Loucy (cell line): ENCODE measurements around the gene ALPI.

Experiments used
- H2AFZ ChIP-seq: fragments of 200-600 bp; sonication (generic); 2 replicates; pipeline ENCODE4 v1.6.0; 2016; ENCODE audit warnings: antibody characterized with exemption, mild to moderate bottlenecking, low read length, moderate library complexity
- H3F3A ChIP-seq: fragments of 200-600 bp; 2 replicates; pipeline ENCODE4 v1.6.0; 2016; ENCODE audit warnings: antibody characterized with exemption, low read depth, mild to moderate bottlenecking
- H3K27me3 ChIP-seq: fragments of 200-600 bp; sonication (generic); 2 replicates; pipeline ENCODE4 v1.6.1; 2014; ENCODE audit warnings: low read length, mild to moderate bottlenecking; ENCODE audit not compliant: insufficient read depth, poor library complexity, severe bottlenecking
- H3K36me3 ChIP-seq: fragments of 200-600 bp; sonication (generic); 2 replicates; pipeline ENCODE4 v1.6.1; 2016; ENCODE audit warnings: low read length; ENCODE audit not compliant: insufficient read depth
- H3K4me1 ChIP-seq: fragments of 200-600 bp; sonication (generic); 2 replicates; pipeline ENCODE4 v1.5.1; 2014; ENCODE audit warnings: low read length, mild to moderate bottlenecking; ENCODE audit not compliant: insufficient read depth, poor library complexity, severe bottlenecking
- H3K4me2 ChIP-seq: fragments of 200-600 bp; sonication (generic); 2 replicates; pipeline ENCODE4 v1.6.0; 2014; ENCODE audit warnings: antibody characterized with exemption, low read length, low read depth, mild to moderate bottlenecking; ENCODE audit not compliant: poor library complexity, severe bottlenecking
- H3K4me3 ChIP-seq: fragments of 200-600 bp; sonication (generic); 2 replicates; pipeline ENCODE4 v1.5.1; 2014; ENCODE audit warnings: low read length, mild to moderate bottlenecking, mixed read lengths; ENCODE audit not compliant: poor library complexity, severe bottlenecking
- H3K79me2 ChIP-seq: fragments of 200-600 bp; sonication (generic); 2 replicates; pipeline ENCODE4 v1.6.1; 2014; ENCODE audit warnings: low read length; ENCODE audit not compliant: insufficient read depth
- H3K9ac ChIP-seq: fragments of 200-600 bp; sonication (generic); 2 replicates; pipeline ENCODE4 v1.6.0; 2014; ENCODE audit warnings: mild to moderate bottlenecking, low read depth, low read length, moderate library complexity; ENCODE audit not compliant: poor library complexity, severe bottlenecking
- H3K9me2 ChIP-seq: fragments of 200-600 bp; sonication (generic); replicated peaks from 2 replicates; pipeline ENCODE4 v1.6.1; 2016; ENCODE audit warnings: low read depth, low read length, mixed read lengths
- H3K9me3 ChIP-seq: fragments of 200-600 bp; sonication (generic); 2 replicates; pipeline ENCODE4 v1.6.1; 2014; ENCODE audit warnings: mild to moderate bottlenecking, antibody characterized with exemption, low read length, low read depth; ENCODE audit not compliant: insufficient read depth
- H4K20me1 ChIP-seq: fragments of 200-600 bp; sonication (generic); 2 replicates; pipeline ENCODE4 v1.6.0; 2014; ENCODE audit warnings: antibody characterized with exemption, low read length, mild to moderate bottlenecking; ENCODE audit not compliant: insufficient read depth, poor library complexity, severe bottlenecking
- CTCF ChIP-seq: fragments of 200-600 bp; sonication (generic); conservative IDR thresholded peaks from 2 replicates; pipeline ENCODE4 v1.5.1; 2014; ENCODE audit warnings: mild to moderate bottlenecking, antibody characterized with exemption, low read length
- EZH2phosphoT487 ChIP-seq: fragments of 200-600 bp; IDR thresholded peaks from 2 replicates; pipeline ENCODE4 v1.6.1; 2018; ENCODE audit warnings: antibody characterized with exemption, mild to moderate bottlenecking, moderate library complexity, borderline replicate concordance

Gene ALPI

GRCh38 chr2:232497348-232497747, 41.4 kb downstream of the ALPI start:
- no peaks in the 10 kb centered on the region for H3K79me2 ChIP-seq
- H3K4me3 ChIP-seq, result no peak overlapping the region
- no peaks in the 10 kb centered on the region for H3K9me2 ChIP-seq
- H3K36me3 ChIP-seq, result no peaks in the 10 kb centered on the region
- no peak overlapping the region for H2AFZ ChIP-seq
- no peak overlapping the region for H3K9ac ChIP-seq
- H3K9me3 ChIP-seq, result no peaks in the 10 kb centered on the region
- no peak for TF ChIP-seq CTCF
- no peak for TF ChIP-seq EZH2phosphoT487
- no peaks in the 10 kb centered on the region for H3K27me3 ChIP-seq
- H3K4me1 ChIP-seq, result no peaks in the 10 kb centered on the region
- no peaks in the 10 kb centered on the region for H4K20me1 ChIP-seq
- H3K4me2 ChIP-seq, result no peak overlapping the region
- no peaks in the 10 kb centered on the region for H3F3A ChIP-seq

DNA sequence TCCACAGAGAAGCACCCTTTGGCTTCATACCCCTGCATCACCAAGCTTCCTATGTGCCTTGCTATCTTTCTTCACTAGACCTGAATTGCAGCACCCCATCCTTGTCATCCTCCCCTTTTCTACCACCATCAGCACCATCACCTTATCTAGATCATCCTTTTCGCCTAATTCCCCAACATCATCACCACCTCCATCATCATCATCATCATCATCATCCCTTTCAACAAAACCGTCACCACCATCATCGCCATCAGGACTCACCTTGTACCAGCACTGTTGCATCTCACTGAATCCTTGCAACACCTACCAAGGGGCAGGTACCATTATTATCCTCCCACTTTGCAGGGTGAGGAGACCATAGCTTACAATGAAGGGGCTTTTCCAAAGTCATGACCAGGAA, 42.5 kb downstream of the ALPI start:
- H3K9me2 ChIP-seq, result no peaks in the 10 kb centered on the region
- H3K4me1 ChIP-seq, result no peaks in the 10 kb centered on the region
- no peak overlapping the region for H2AFZ ChIP-seq
- H3F3A ChIP-seq, result no peaks in the 10 kb centered on the region
- H3K36me3 ChIP-seq, result no peaks in the 10 kb centered on the region
- H3K4me3 ChIP-seq, result no peak overlapping the region
- H3K9ac ChIP-seq, result no peak overlapping the region
- no peaks in the 10 kb centered on the region for H4K20me1 ChIP-seq
- no peaks in the 10 kb centered on the region for H3K9me3 ChIP-seq
- H3K27me3 ChIP-seq, result no peaks in the 10 kb centered on the region
- no peak for TF ChIP-seq CTCF
- no peak overlapping the region for H3K4me2 ChIP-seq
- no peaks in the 10 kb centered on the region for H3K79me2 ChIP-seq

DNA sequence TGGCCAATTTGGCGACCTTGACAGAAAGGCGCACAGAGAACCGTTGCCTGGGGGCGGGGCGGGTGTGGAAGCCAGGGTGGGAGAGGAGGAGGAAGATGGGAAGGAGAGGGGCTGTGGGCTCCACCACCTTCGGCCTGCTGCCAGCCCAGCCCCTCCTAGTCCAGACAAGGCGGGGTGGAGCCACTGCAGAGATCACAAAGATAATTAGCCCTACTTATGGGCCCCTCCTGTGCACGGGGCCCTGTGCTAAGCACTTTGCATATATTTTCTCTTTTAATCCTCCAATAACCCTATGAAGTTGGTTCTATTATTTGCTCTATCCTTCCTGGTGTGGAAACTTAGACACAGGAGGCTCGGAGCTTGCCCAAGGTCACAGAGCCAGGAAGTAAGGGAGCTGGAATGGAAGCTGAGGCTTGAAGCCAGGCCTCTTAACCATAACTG, 45.4 kb downstream of the ALPI start:
- no peak overlapping the region for H3K4me2 ChIP-seq
- H4K20me1 ChIP-seq, result no peaks in the 10 kb centered on the region
- H2AFZ ChIP-seq, result no peak overlapping the region
- H3K4me1 ChIP-seq, result no peaks in the 10 kb centered on the region
- H3K4me3 ChIP-seq, result no peak overlapping the region
- TF ChIP-seq CTCF, result no peak
- TF ChIP-seq EZH2phosphoT487, result no peak
- no peaks in the 10 kb centered on the region for H3K27me3 ChIP-seq
- no peaks in the 10 kb centered on the region for H3K9me3 ChIP-seq
- H3K36me3 ChIP-seq, result no peaks in the 10 kb centered on the region
- H3F3A ChIP-seq, result no peaks in the 10 kb centered on the region
- no peak overlapping the region for H3K9ac ChIP-seq
- no peaks in the 10 kb centered on the region for H3K9me2 ChIP-seq
- no peaks in the 10 kb centered on the region for H3K79me2 ChIP-seq
